Measurements from ENCODE around the gene VPS13D. TPM values are rescaled to one million over a fixed set of nuclear protein-coding genes. Genes with fewer than 3 reads are reported as not detected.
A peak's percentile ranks its signal among the peaks of the same experiment; 100 is the strongest.
"Not testable (repeated sequence)": the region's sequence is repeated elsewhere in the genome, so short reads cannot be mapped to it uniquely, and the experiment has no call there.

Gene VPS13D
- total RNA-seq, 1 experiment from 2014 or later: 13.1 TPM

GRCh38 chr1:12204754-12205658 is 24.8 kb upstream of the VPS13D start:
- Histone ChIP-seq H3K27me3 (ENCODE audit: control insufficient read depth, insufficient read depth, low read length) (no peaks in the 10 kb centered on the region), H3K4me3 (ENCODE audit: insufficient read depth, low read depth, low read length) (no peak overlapping the region), H3K36me3 (replicated peaks; ENCODE audit: control insufficient read depth, insufficient read depth, low read length) (no peaks in the 10 kb centered on the region)
- peak; percentile 31 for DNase-seq

- no peaks in the 10 kb centered on the region for H3K27me3 ChIP-seq (ENCODE audit: control insufficient read depth, insufficient read depth, low read length)
- DNase-seq: no peak
- H3K36me3 ChIP-seq (replicated peaks; ENCODE audit: control insufficient read depth, insufficient read depth, low read length): no peaks in the 10 kb centered on the region
- no peak overlapping the region for H3K4me3 ChIP-seq (ENCODE audit: insufficient read depth, low read depth, low read length)
These were observed 23.6 kb upstream of the VPS13D start for GRCh38 chr1:12206238-12206637.

GRCh38 chr1:12206792-12207424 is 22.9 kb upstream of the VPS13D start:
- no peak overlapping the region for H3K4me3 ChIP-seq (ENCODE audit: insufficient read depth, low read depth, low read length)
- H3K27me3 ChIP-seq (ENCODE audit: control insufficient read depth, insufficient read depth, low read length): no peaks in the 10 kb centered on the region
- no peaks in the 10 kb centered on the region for H3K36me3 ChIP-seq (replicated peaks; ENCODE audit: control insufficient read depth, insufficient read depth, low read length)
- DNase-seq: peak; percentile 63

- H3K4me3 ChIP-seq (ENCODE audit: insufficient read depth, low read depth, low read length): no peak overlapping the region
- DNase-seq: no peak
- H3K27me3 ChIP-seq (ENCODE audit: control insufficient read depth, insufficient read depth, low read length): no peaks in the 10 kb centered on the region
- H3K36me3 ChIP-seq (replicated peaks; ENCODE audit: control insufficient read depth, insufficient read depth, low read length): no peaks in the 10 kb centered on the region
These were observed 21.6 kb upstream of the VPS13D start for GRCh38 chr1:12208271-12208670.

GRCh38 chr1:12208764-12209494 is 20.9 kb upstream of the VPS13D start:
- Histone ChIP-seq H3K4me3 (ENCODE audit: insufficient read depth, low read depth, low read length) (no peak overlapping the region), H3K36me3 (replicated peaks; ENCODE audit: control insufficient read depth, insufficient read depth, low read length) (no peaks in the 10 kb centered on the region), H3K27me3 (ENCODE audit: control insufficient read depth, insufficient read depth, low read length) (no peaks in the 10 kb centered on the region)
- peak; percentile 94 for DNase-seq

- no peak for DNase-seq
- H3K4me3 ChIP-seq (ENCODE audit: insufficient read depth, low read depth, low read length): no peak overlapping the region
- H3K36me3 ChIP-seq (replicated peaks; ENCODE audit: control insufficient read depth, insufficient read depth, low read length): no peaks in the 10 kb centered on the region
- H3K27me3 ChIP-seq (ENCODE audit: control insufficient read depth, insufficient read depth, low read length): no peaks in the 10 kb centered on the region
These were observed 20.4 kb upstream of the VPS13D start for GRCh38 chr1:12209495-12209832.

- Histone ChIP-seq H3K4me3 (ENCODE audit: insufficient read depth, low read depth, low read length) (no peak overlapping the region), H3K36me3 (replicated peaks; ENCODE audit: control insufficient read depth, insufficient read depth, low read length) (no peaks in the 10 kb centered on the region), H3K27me3 (ENCODE audit: control insufficient read depth, insufficient read depth, low read length) (no peaks in the 10 kb centered on the region)
- no peak for DNase-seq
These were observed 14.5 kb upstream of the VPS13D start for GRCh38 chr1:12215118-12215961.

- Histone ChIP-seq H3K27me3 (ENCODE audit: control insufficient read depth, insufficient read depth, low read length) (no peaks in the 10 kb centered on the region), H3K4me3 (ENCODE audit: insufficient read depth, low read depth, low read length) (no peak overlapping the region), H3K36me3 (replicated peaks; ENCODE audit: control insufficient read depth, insufficient read depth, low read length) (no peaks in the 10 kb centered on the region)
- DNase-seq: no peak
These were observed 10.0 kb upstream of the VPS13D start for GRCh38 chr1:12219800-12220199.

GRCh38 chr1:12220890-12221289 is 8.9 kb upstream of the VPS13D start:
- Histone ChIP-seq H3K36me3 (replicated peaks; ENCODE audit: control insufficient read depth, insufficient read depth, low read length) (no peaks in the 10 kb centered on the region), H3K4me3 (ENCODE audit: insufficient read depth, low read depth, low read length) (no peak overlapping the region), H3K27me3 (ENCODE audit: control insufficient read depth, insufficient read depth, low read length) (no peaks in the 10 kb centered on the region)
- no peak for DNase-seq

- not testable (repeated sequence) for H3K36me3 ChIP-seq (replicated peaks; ENCODE audit: control insufficient read depth, insufficient read depth, low read length); H3K4me3 ChIP-seq (ENCODE audit: insufficient read depth, low read depth, low read length); H3K27me3 ChIP-seq (ENCODE audit: control insufficient read depth, insufficient read depth, low read length); DNase-seq
These were observed 7.1 kb upstream of the VPS13D start for GRCh38 chr1:12222700-12223099.

GRCh38 chr1:12224092-12224491 is 5.7 kb upstream of the VPS13D start:
- H3K36me3 ChIP-seq (replicated peaks; ENCODE audit: control insufficient read depth, insufficient read depth, low read length); DNase-seq; H3K27me3 ChIP-seq (ENCODE audit: control insufficient read depth, insufficient read depth, low read length); H3K4me3 ChIP-seq (ENCODE audit: insufficient read depth, low read depth, low read length): not testable (repeated sequence)

GRCh38 chr1:12228979-12229378 is 851 bp upstream of the VPS13D start:
- no peaks in the 10 kb centered on the region for H3K27me3 ChIP-seq (ENCODE audit: control insufficient read depth, insufficient read depth, low read length)
- H3K36me3 ChIP-seq (replicated peaks; ENCODE audit: control insufficient read depth, insufficient read depth, low read length): no peaks in the 10 kb centered on the region
- DNase-seq: no peak
- no peak overlapping the region for H3K4me3 ChIP-seq (ENCODE audit: insufficient read depth, low read depth, low read length)

GRCh38 chr1:12229386-12229834 is 420 bp upstream of the VPS13D start:
- H3K4me3 ChIP-seq (ENCODE audit: insufficient read depth, low read depth, low read length): peak overlapping the region; percentile 18

More at GRCh38 chr1:12229386-12229834, 420 bp upstream of the VPS13D start:
- Histone ChIP-seq H3K27me3 (ENCODE audit: control insufficient read depth, insufficient read depth, low read length) (no peaks in the 10 kb centered on the region), H3K36me3 (replicated peaks; ENCODE audit: control insufficient read depth, insufficient read depth, low read length) (no peaks in the 10 kb centered on the region)
- DNase-seq: no peak

All from H7 (cell line).